ENCODE measurements around the gene GRM1. TPM values are rescaled to one million over a fixed set of nuclear protein-coding genes. Genes with fewer than 3 reads are reported as not detected.

Gene GRM1
- total RNA-seq, 6 donors from 2014 or later: 0.10 TPM; not detected in 5

- ATAC-seq (ENCODE audit: low FRiP score in 2 of 2) (no peak), DNase-seq (no peak)
- Histone ChIP-seq H3K27me3 (no peaks in the 10 kb centered on the region), H3K36me3 (no peaks in the 10 kb centered on the region), H3K4me1 (no peaks in the 10 kb centered on the region), H3K4me3 (no peak overlapping the region), H3K9me3 (no peaks in the 10 kb centered on the region), H3K27ac (no peak overlapping the region)
- WGBS, 2 donors: 69 to 91% methylated on average over 1 to 2 of the region's 2 CpGs
- TF ChIP-seq EP300 (IDR thresholded peaks at IDR 0.05): no peak
- no peak for TF ChIP-seq CTCF (IDR thresholded peaks at IDR 0.05)
- TF ChIP-seq POLR2AphosphoS5 (IDR thresholded peaks at IDR 0.05): no peak
- TF ChIP-seq POLR2A (IDR thresholded peaks at IDR 0.05): no peak
Observed at GRCh38 chr6:146277142-146277541, 248.3 kb downstream of the GRM1 start.

GRCh38 chr6:146281651-146282362, 252.9 kb downstream of the GRM1 start:
- H3K9me3 ChIP-seq: no peaks in the 10 kb centered on the region
- H3K4me3 ChIP-seq: no peak overlapping the region
- ATAC-seq (ENCODE audit: low FRiP score in 2 of 2) (no peak), DNase-seq (no peak)
- no peak for TF ChIP-seq POLR2AphosphoS5 (IDR thresholded peaks at IDR 0.05)
- TF ChIP-seq POLR2A (IDR thresholded peaks at IDR 0.05): no peak
- no peak for TF ChIP-seq CTCF (IDR thresholded peaks at IDR 0.05)
- TF ChIP-seq EP300 (IDR thresholded peaks at IDR 0.05): no peak
- H3K36me3 ChIP-seq: no peaks in the 10 kb centered on the region
- H3K27me3 ChIP-seq: no peaks in the 10 kb centered on the region
- H3K27ac ChIP-seq: no peak overlapping the region
- H3K4me1 ChIP-seq: no peaks in the 10 kb centered on the region

- H3K4me1 ChIP-seq: no peaks in the 10 kb centered on the region
- H3K4me3 ChIP-seq: no peak overlapping the region
- ATAC-seq (ENCODE audit: low FRiP score in 2 of 2) (no peak), DNase-seq (no peak)
- WGBS, 2 donors: 93 to 94% methylated on average over 2 of the region's 2 CpGs
- TF ChIP-seq POLR2A (IDR thresholded peaks at IDR 0.05) (no peak), CTCF (IDR thresholded peaks at IDR 0.05) (no peak), POLR2AphosphoS5 (IDR thresholded peaks at IDR 0.05) (no peak), EP300 (IDR thresholded peaks at IDR 0.05) (no peak)
- no peak overlapping the region for H3K27ac ChIP-seq
- H3K36me3 ChIP-seq: no peaks in the 10 kb centered on the region
- no peaks in the 10 kb centered on the region for H3K27me3 ChIP-seq
- no peaks in the 10 kb centered on the region for H3K9me3 ChIP-seq
Observed at GRCh38 chr6:146282837-146283236, 254.0 kb downstream of the GRM1 start.

- no peak for TF ChIP-seq CTCF (IDR thresholded peaks at IDR 0.05)
- TF ChIP-seq POLR2AphosphoS5 (IDR thresholded peaks at IDR 0.05): no peak
- no peak for TF ChIP-seq POLR2A (IDR thresholded peaks at IDR 0.05)
- no peak for TF ChIP-seq EP300 (IDR thresholded peaks at IDR 0.05)
- Histone ChIP-seq H3K4me3 (no peak overlapping the region), H3K9me3 (no peaks in the 10 kb centered on the region), H3K36me3 (no peaks in the 10 kb centered on the region), H3K4me1 (no peaks in the 10 kb centered on the region), H3K27ac (no peak overlapping the region), H3K27me3 (no peaks in the 10 kb centered on the region)
- no peak for DNase-seq
- ATAC-seq (ENCODE audit: low FRiP score in 2 of 2): no peak
- 87 to 90% methylated on average over 2 of the region's 2 CpGs for WGBS, 2 donors
Observed at GRCh38 chr6:146284311-146284710, 255.4 kb downstream of the GRM1 start.

GRCh38 chr6:146286961-146287360, 258.1 kb downstream of the GRM1 start:
- no peak for TF ChIP-seq CTCF (IDR thresholded peaks at IDR 0.05)
- no peak for TF ChIP-seq POLR2AphosphoS5 (IDR thresholded peaks at IDR 0.05)
- TF ChIP-seq EP300 (IDR thresholded peaks at IDR 0.05): no peak
- TF ChIP-seq POLR2A (IDR thresholded peaks at IDR 0.05): no peak
- no peak overlapping the region for H3K27ac ChIP-seq
- H3K9me3 ChIP-seq: no peaks in the 10 kb centered on the region
- ATAC-seq (ENCODE audit: low FRiP score in 2 of 2) (no peak), DNase-seq (no peak)
- peaks cover 0 to 11% (median 3%) of the 10 kb centered on the region in 4 donors for H3K4me1 ChIP-seq
- WGBS, 2 donors: 40 to 70% methylated on average over 3 of the region's 3 CpGs
- no peaks in the 10 kb centered on the region for H3K36me3 ChIP-seq
- H3K4me3 ChIP-seq: no peak overlapping the region
- no peaks in the 10 kb centered on the region for H3K27me3 ChIP-seq
